IMR-90 (cell line): ENCODE measurements around the gene ADRB2. TPM values are rescaled to one million over a fixed set of nuclear protein-coding genes. Genes with fewer than 3 reads are reported as not detected.

Experiments
- polyA plus RNA-seq, 3 experiments: library from polyadenylated mRNA; depleted of rRNA; stranded (reverse); fragments of >200 nt; gene quantifications; 2 replicates each; pipeline ENCODE4 v1.2.3, GENCODE V29; 2012; ENCODE audit warnings: low replicate concordance in 1 of 3
- total RNA-seq: library from RNA; depleted of rRNA; stranded (reverse); fragments of >200 nt; gene quantifications from 2 replicates; pipeline ENCODE4 v1.2.3, GENCODE V29; 2012; rRNA removed

ADRB2 gene
- total and polyA plus RNA-seq, 2 of the 4 experiments (the other 2 are of a cell fraction) = 1.6 to 3.4 TPM

Other genes starting within 250 kb of the ADRB2 start
- gene HTR4, start 172.1 kb upstream of the ADRB2 start, total RNA-seq = not detected in 2 replicates
- gene HTR4, start 172.1 kb upstream of the ADRB2 start, polyA plus RNA-seq (2012; rRNA removed) = not detected in 2 replicates
- 7.8 and 7.9 TPM in 2 replicates for gene SH3TC2, start 236.5 kb downstream of the ADRB2 start, total RNA-seq
- 3.3 and 3.4 TPM in 2 replicates for gene SH3TC2, start 236.5 kb downstream of the ADRB2 start, polyA plus RNA-seq (2012; rRNA removed)